ENCODE measurements around the gene MAS1L.

Gene MAS1L

DNA sequence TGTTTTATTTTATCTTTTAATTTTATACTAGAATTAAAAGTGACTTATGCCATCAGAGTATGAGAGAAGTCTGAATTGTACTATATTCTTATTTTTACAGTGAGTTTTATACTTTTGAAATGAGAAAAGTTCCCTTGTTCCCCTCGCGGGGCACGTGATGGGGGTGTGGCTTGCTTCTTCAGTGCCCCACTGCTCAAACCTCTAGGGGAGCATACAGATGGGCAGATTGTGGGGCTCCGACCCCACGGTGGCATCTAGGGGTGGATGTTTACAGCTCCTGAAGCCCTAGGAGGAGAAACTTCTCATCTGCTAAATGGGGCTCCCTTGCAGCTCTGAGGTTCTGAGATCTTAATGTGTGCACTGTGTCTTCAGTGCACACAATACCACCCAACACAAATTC is 11.9 kb upstream of the MAS1L start:
- TF ChIP-seq, protein P1, sequence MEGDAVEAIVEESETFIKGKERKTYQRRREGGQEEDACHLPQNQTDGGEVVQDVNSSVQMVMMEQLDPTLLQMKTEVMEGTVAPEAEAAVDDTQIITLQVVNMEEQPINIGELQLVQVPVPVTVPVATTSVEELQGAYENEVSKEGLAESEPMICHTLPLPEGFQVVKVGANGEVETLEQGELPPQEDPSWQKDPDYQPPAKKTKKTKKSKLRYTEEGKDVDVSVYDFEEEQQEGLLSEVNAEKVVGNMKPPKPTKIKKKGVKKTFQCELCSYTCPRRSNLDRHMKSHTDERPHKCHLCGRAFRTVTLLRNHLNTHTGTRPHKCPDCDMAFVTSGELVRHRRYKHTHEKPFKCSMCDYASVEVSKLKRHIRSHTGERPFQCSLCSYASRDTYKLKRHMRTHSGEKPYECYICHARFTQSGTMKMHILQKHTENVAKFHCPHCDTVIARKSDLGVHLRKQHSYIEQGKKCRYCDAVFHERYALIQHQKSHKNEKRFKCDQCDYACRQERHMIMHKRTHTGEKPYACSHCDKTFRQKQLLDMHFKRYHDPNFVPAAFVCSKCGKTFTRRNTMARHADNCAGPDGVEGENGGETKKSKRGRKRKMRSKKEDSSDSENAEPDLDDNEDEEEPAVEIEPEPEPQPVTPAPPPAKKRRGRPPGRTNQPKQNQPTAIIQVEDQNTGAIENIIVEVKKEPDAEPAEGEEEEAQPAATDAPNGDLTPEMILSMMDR (IDR thresholded peaks at IDR 0.05; ENCODE audit: low read depth, low read length, poor library complexity, severe bottlenecking): no peak
- no peak for TF ChIP-seq EZH2phosphoT487 (IDR thresholded peaks at IDR 0.05; ENCODE audit: borderline replicate concordance, low read length)
- no peaks in the 10 kb centered on the region for H3K4me1 ChIP-seq (ENCODE audit: control insufficient read depth, low read length)
- no peaks in the 10 kb centered on the region for H3K9me2 ChIP-seq (replicated peaks; ENCODE audit: control insufficient read depth, low read length)
- no peak overlapping the region for H3K4me2 ChIP-seq (ENCODE audit: low read length)
- H3K27ac ChIP-seq (ENCODE audit: low read depth, low read length): no peak overlapping the region
- H3K9me3 ChIP-seq (ENCODE audit: control insufficient read depth, insufficient read depth, low read length): no peaks in the 10 kb centered on the region
- H3K27me3 ChIP-seq (ENCODE audit: control insufficient read depth, low read length): no peaks in the 10 kb centered on the region
- H3K4me3 ChIP-seq (ENCODE audit: low read length): no peak overlapping the region
- H3K36me3 ChIP-seq (ENCODE audit: control insufficient read depth, low read length): no peaks in the 10 kb centered on the region
- no peaks in the 10 kb centered on the region for H3F3A ChIP-seq (ENCODE audit: control insufficient read depth, insufficient read depth)
- no peaks in the 10 kb centered on the region for H3K79me2 ChIP-seq (ENCODE audit: control insufficient read depth, low read length)
- H4K20me1 ChIP-seq (ENCODE audit: control insufficient read depth, insufficient read depth, low read depth, low read length): no peaks in the 10 kb centered on the region

DNA sequence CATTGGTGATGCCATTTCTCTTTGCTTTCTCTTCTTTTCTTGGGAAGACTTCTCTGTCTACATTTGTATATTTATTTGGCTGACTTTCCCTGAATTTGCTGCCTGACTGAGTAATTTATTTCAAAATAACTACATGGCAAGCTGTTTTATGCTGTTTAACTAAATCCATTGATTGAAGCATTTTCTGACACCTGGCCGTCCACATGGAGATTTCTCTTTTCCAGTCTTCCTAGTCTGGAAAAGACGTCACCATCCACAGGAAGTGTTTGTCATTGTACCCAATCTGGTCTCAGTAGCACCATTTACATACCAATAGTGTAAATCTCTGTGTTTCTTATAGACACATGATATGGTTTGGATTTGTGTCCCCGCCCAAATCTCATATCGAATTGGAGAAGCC is 9.2 kb upstream of the MAS1L start:
- no peak overlapping the region for H3K4me2 ChIP-seq (ENCODE audit: low read length)
- H3K9me3 ChIP-seq (ENCODE audit: control insufficient read depth, insufficient read depth, low read length): no peaks in the 10 kb centered on the region
- no peak overlapping the region for H3K4me3 ChIP-seq (ENCODE audit: low read length)
- no peak for TF ChIP-seq EZH2phosphoT487 (IDR thresholded peaks at IDR 0.05; ENCODE audit: borderline replicate concordance, low read length)
- TF ChIP-seq, protein P1 (IDR thresholded peaks at IDR 0.05; ENCODE audit: low read depth, low read length, poor library complexity, severe bottlenecking): no peak
- H3K4me1 ChIP-seq (ENCODE audit: control insufficient read depth, low read length): no peaks in the 10 kb centered on the region
- no peaks in the 10 kb centered on the region for H3F3A ChIP-seq (ENCODE audit: control insufficient read depth, insufficient read depth)
- H3K27me3 ChIP-seq (ENCODE audit: control insufficient read depth, low read length): no peaks in the 10 kb centered on the region
- H4K20me1 ChIP-seq (ENCODE audit: control insufficient read depth, insufficient read depth, low read depth, low read length): no peaks in the 10 kb centered on the region
- H3K27ac ChIP-seq (ENCODE audit: low read depth, low read length): no peak overlapping the region
- no peaks in the 10 kb centered on the region for H3K36me3 ChIP-seq (ENCODE audit: control insufficient read depth, low read length)
- no peaks in the 10 kb centered on the region for H3K9me2 ChIP-seq (replicated peaks; ENCODE audit: control insufficient read depth, low read length)
- no peaks in the 10 kb centered on the region for H3K79me2 ChIP-seq (ENCODE audit: control insufficient read depth, low read length)

DNA sequence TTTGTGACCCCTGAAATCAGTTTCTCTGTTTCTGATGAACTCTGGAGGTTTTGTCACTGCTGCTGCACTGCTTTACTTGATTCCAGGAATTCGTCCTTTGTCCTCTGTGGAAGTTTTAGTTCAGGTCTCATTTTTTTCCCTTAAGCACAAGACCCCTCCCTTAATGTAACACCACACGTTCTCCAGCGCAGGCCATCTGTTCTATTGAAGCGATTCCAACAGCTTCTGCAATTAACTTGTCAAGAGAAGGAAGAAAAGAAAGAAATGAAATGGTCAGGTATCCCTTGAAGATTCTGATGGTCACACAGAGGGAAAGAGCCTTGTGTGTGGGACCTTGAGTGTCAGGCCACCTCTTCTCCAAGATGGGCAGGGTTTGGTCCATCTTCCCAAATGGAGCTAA is 7.8 kb upstream of the MAS1L start:
- Histone ChIP-seq H3K27ac (ENCODE audit: low read depth, low read length) (no peak overlapping the region), H3K4me2 (ENCODE audit: low read length) (no peak overlapping the region), H3K9me2 (replicated peaks; ENCODE audit: control insufficient read depth, low read length) (no peaks in the 10 kb centered on the region), H3K9me3 (ENCODE audit: control insufficient read depth, insufficient read depth, low read length) (no peaks in the 10 kb centered on the region), H3F3A (ENCODE audit: control insufficient read depth, insufficient read depth) (no peaks in the 10 kb centered on the region), H3K4me3 (ENCODE audit: low read length) (no peak overlapping the region), H3K79me2 (ENCODE audit: control insufficient read depth, low read length) (no peaks in the 10 kb centered on the region), H3K27me3 (ENCODE audit: control insufficient read depth, low read length) (no peaks in the 10 kb centered on the region), H4K20me1 (ENCODE audit: control insufficient read depth, insufficient read depth, low read depth, low read length) (no peaks in the 10 kb centered on the region), H3K4me1 (ENCODE audit: control insufficient read depth, low read length) (no peaks in the 10 kb centered on the region), H3K36me3 (ENCODE audit: control insufficient read depth, low read length) (no peaks in the 10 kb centered on the region)
- no peak for TF ChIP-seq EZH2phosphoT487 (IDR thresholded peaks at IDR 0.05; ENCODE audit: borderline replicate concordance, low read length)
- TF ChIP-seq, protein P1 (IDR thresholded peaks at IDR 0.05; ENCODE audit: low read depth, low read length, poor library complexity, severe bottlenecking): no peak

DNA sequence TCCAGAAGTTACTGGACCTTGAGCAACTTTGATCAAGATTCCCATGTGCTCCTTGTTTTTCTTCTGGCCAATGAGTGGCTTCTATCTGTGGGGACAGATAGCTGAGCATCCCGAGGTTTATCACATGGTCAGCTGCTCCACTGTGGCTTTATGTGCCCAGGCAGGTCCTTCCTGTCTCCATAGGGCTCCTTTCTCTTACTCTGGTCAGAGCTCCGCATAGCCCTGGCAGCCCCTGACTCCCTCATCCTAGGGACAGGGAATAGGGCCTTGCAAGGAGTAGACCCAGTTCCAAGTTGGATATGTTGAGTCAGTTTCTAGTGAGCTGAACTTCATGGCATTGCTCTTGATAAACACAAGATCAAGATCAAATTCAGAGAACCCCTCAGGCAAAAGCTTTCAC is 6.4 kb upstream of the MAS1L start:
- Histone ChIP-seq H3K9me3 (ENCODE audit: control insufficient read depth, insufficient read depth, low read length) (no peaks in the 10 kb centered on the region), H3F3A (ENCODE audit: control insufficient read depth, insufficient read depth) (no peaks in the 10 kb centered on the region), H3K79me2 (ENCODE audit: control insufficient read depth, low read length) (no peaks in the 10 kb centered on the region), H3K4me2 (ENCODE audit: low read length) (no peak overlapping the region), H3K27ac (ENCODE audit: low read depth, low read length) (no peak overlapping the region), H3K9me2 (replicated peaks; ENCODE audit: control insufficient read depth, low read length) (no peaks in the 10 kb centered on the region), H3K4me3 (ENCODE audit: low read length) (no peak overlapping the region), H3K4me1 (ENCODE audit: control insufficient read depth, low read length) (no peaks in the 10 kb centered on the region), H3K36me3 (ENCODE audit: control insufficient read depth, low read length) (no peaks in the 10 kb centered on the region), H4K20me1 (ENCODE audit: control insufficient read depth, insufficient read depth, low read depth, low read length) (no peaks in the 10 kb centered on the region), H3K27me3 (ENCODE audit: control insufficient read depth, low read length) (no peaks in the 10 kb centered on the region)
- TF ChIP-seq, protein P1 (IDR thresholded peaks at IDR 0.05; ENCODE audit: low read depth, low read length, poor library complexity, severe bottlenecking): no peak
- TF ChIP-seq EZH2phosphoT487 (IDR thresholded peaks at IDR 0.05; ENCODE audit: borderline replicate concordance, low read length): no peak
